HG03575 (cell line): ENCODE measurements around the gene HYDIN.
"Not testable (repeated sequence)": the region's sequence is repeated elsewhere in the genome, so short reads cannot be mapped to it uniquely, and the experiment has no call there.

Experiments used
- ATAC-seq: cut with Tn5 transposase; IDR thresholded peaks from one replicate; pipeline ENCODE4 v1.9.1; 2021; ENCODE audit not compliant: unreplicated experiment, insufficient number of reproducible peaks, low FRiP score; ENCODE audit errors: extremely low read depth

The HYDIN gene

DNA sequence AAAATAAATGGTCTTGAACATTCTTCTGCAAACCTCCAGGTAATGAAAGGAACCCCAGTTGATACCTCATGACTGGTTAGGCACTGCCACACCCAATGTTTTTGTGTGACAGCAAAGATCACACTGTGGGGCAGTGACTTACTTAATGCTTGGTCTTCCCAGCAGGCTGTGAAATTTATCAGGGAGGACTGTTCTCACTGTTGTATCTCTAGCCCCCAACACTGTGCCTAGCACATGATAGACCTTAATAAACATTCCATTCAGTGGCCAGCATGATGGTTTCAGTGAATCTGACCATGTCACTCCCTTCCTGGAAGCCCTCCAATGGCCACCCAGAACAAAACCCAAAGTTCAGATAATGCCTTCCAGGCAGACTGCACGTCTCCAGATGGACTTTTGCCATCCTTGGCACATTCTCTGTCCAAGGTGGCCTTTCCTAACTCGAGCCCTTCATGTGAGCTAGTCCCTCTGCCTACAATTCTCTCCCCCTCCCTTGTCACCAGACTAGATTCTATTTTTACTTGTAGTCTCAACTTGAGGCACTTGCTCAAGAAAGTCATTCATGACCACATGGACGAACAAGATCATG is 206.6 kb downstream of the HYDIN start:
- ATAC-seq: not testable (repeated sequence)

DNA sequence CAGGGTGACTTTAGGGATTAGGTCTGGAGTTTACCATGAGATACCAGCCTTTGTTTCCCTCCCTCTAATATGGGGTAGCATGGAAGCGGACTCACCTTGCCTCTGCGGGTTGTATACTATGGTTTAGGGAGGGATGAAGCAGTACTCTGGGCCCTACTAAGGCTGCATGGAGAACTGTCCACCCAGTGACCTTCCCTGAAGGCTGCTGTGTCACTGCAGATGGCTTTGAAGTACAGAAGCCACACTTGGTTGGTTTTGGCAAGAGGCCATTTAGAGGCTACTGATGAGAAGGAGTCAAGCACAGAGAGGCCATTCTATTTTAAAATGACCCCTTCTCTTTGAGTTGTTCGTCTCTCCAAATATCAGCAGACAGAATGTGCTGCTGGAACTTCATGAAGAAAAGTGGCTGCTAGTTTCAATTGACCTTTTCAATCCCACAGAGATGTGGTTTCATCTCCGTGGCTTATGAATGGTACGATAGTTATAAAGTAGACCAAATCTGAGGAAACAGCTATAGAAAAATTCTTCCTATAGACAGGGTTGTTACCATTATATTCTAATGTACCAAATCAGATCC is 208.5 kb downstream of the HYDIN start:
- ATAC-seq: not testable (repeated sequence)

DNA sequence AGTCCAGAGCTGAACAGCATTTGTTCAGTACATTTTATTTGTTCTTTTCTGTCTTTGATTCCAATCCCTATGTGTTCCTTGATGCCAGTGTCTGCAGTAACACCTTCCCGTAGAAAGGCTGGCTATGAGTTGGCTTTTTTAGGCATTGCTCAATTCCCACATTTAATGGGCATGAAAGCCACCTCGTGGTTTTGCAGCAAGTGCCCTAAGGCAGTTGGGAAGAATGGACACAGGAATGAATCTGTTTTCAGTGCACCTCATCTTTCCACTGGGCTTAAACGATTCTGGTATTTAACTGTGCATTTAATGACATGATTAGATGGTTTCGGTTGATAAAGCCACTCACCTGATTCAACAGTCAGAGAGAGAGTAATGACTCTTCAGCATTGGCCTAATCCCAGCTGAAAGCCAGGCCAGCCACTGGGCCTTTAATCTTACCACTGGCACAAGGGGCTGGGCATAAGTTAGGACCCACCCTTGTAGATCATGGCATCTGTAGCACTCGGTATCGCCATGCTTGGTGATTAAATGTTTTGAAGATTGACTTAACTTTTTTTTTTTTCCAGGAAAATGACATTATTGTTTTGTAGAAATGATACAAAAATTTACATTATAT is 211.3 kb downstream of the HYDIN start:
- not testable (repeated sequence) for ATAC-seq

DNA sequence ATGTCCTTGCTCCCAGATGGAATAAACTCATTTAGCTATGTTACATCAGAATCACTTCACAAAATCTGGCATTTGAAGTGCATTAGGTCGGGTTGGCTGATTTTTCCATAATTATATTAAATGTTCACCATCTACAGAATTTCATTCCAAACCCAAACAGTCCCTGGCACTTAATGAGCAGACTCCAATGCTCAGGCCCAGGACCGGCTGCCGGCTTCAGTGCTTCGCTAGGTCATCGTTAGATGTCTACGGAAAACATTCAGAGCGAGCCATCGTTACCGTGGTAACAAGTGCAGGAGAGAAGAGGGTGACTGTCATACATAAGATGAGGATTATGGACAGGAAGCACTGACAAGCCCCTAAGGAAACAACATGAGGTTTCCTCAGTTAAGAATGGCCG is 215.1 kb downstream of the HYDIN start:
- not testable (repeated sequence) for ATAC-seq

DNA sequence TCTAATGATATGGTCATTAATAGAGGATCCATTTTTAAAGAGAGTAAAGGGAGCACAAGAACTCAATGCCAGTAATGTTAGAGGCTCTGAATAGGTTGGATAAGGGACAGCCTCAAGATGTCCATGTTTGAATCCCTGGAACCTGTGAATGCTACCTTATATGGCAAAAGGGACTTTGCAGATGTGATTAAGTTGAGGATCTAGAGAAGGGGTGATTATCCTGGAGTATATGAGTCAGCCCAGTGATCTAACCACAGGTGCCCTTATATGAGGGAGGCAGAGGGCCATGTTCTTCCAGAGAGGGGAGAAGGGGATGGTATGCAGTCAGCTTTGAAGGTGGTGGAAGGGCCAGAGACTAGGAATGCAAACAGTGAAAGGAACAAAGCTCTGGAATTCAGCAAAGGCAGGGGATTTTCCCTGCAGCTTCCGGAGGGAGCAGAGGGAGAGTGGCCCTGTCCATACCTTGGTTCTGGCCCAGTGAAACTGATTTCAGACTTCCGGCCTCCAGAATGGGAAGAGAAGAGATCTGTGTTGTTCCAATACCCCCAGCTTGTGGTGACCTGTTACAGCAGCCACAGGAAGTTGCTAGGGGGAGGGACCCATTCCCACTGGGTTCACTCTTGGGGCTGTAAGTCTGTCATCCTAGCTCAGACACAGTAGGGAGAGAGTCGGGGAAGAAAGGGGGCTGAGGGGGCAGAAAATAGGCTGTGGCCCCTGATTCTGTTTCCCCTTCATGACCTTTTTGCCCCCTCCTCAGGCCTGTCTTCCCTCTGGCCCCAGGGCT is 220.9 kb downstream of the HYDIN start:
- not testable (repeated sequence) for ATAC-seq

DNA sequence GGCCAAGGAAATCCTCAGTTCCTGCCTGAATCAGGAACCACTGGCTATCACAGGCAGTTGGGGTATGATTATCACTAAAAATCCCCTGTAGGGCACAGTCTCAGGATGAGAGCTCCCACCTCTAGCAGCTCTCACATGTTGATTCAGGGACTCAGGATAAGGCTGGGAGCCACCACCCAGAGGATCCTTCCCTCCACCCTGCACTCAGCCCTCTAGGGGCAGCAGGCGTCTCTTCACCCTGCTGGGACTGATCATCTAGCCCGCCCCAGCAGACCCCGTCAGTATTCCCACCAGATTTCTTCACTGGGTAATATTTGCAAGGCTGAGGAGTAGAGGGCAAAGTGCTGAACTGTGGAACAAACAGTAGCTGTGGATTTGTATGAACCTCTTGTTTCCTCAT is 224.0 kb downstream of the HYDIN start:
- not testable (repeated sequence) for ATAC-seq

DNA sequence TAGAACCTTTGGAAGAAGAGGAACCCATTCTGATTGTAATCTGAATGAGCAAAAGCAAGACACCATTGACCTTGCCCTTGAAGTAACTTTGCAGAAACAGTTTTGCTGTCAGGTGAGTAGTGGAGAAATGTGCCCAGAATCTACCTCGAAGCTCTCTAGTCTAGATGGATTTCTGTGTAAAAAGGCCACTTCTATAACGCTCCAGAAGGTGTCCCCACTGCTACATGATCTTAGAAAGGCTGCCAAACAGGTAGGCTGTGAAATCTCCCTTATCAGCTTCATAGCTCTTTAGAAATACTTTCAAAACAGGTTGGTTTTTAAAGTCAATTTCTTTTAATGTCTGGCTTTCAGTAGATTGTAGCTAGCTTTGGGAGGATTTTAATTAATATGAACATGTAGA is 230.8 kb downstream of the HYDIN start:
- not testable (repeated sequence) for ATAC-seq

DNA sequence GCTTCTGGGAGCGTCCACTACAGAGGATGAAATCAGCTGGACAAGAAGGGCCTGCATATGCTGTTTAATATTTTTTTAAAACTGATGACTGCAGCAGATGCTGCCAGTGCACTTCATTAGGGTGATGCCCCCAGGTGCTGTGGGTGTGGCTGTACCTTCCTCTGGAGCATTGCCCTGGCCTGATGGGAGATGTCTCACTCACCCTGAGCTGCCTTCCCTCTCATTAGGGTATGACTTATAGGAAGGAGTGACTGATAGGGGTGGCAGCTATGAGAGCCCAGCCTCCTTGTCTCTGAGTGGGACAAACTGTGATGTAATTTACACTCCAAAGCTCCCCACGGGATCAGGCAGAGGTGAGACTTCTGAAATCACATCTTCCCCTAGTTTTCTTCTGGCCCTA is 234.7 kb downstream of the HYDIN start:
- ATAC-seq: not testable (repeated sequence)

DNA sequence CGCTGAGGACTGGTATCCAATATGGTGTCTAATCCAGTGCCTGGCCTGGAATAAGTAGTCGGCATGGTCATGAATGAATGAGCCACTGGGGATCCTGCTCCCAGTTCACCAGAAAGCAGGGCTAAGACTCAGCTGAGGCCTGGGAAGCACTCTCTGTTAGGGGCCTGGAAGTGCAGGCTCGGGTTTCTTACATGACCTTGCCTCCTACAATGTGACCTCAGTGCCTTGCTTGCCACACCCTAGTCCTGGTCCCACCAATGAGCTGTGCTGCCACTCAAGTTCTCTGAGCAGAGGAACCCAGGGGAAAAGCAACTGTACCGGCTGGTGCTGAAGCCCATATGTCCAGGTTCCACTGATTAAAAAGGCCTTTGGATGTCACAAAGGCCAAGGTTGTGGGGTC is 238.0 kb downstream of the HYDIN start:
- ATAC-seq: not testable (repeated sequence)

DNA sequence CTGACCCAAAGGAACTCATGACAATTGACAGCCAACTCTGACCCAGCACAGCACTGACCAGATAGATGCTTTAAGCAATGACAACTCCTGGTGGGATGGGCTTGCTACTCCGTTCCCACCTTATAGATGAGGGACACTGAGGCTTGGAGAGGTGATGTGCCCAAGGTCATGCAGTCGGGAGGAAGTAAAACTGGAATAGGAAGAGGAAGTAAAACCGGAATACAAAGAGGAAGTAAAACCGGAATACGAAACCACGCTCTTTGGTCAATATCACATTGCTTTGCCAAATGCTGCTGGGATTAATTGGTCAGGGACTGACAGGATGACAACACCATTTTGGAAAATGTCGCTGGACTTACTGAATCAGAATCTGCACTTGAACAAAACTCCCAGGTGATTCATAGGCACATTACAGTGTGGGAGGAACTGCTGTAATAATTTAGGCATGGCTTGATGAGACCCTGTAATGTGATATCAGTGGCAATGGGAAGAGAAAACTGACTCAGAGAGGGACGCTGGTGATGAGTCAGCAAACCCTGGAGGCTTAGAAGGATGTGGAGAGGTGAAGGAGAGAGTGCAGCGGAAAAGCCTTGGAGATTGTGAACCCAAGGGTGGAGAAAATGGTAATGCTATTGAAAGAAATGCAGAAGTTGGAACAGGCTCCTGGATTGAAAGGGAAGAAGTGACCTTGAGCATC is 243.4 kb downstream of the HYDIN start:
- not testable (repeated sequence) for ATAC-seq

DNA sequence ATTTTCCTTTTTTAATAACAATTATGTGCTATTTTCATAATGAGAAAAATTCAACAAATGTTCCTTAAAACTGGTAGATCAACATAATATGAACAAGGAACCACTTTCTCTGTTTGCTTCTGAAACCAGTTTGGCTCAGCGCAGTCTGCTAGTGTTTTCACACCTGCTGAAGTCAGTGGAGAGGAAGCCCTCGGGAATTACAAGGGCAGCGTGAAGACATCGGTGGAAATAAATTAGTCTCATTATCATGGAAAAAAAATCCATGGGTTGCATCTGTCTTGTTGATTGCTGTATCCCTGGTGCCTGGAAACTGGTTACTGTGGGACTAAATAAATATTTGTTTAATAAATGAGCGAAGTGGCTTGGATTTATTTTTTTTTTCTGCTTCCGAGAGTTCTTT is 245.8 kb downstream of the HYDIN start:
- ATAC-seq: not testable (repeated sequence)

DNA sequence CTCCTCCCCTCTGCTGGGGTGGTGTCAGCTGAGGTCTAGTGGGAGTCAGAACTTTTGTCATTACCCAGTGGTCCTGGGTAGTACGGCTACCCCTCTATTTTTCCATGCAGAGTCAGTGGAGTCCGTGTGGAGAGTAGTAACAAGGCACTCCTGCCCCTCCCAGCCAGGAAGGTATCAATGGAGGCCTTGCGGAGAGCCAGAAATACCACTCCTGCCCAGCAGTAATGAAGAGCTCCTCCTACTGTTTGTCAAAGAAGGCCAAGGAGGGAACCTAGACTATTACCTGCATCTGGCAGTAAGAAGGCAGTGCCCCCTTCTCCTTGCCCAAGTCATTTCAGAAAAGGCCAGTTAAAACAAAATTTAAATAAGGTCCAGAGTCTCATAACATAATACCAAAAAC is 262.2 kb downstream of the HYDIN start:
- not testable (repeated sequence) for ATAC-seq

DNA sequence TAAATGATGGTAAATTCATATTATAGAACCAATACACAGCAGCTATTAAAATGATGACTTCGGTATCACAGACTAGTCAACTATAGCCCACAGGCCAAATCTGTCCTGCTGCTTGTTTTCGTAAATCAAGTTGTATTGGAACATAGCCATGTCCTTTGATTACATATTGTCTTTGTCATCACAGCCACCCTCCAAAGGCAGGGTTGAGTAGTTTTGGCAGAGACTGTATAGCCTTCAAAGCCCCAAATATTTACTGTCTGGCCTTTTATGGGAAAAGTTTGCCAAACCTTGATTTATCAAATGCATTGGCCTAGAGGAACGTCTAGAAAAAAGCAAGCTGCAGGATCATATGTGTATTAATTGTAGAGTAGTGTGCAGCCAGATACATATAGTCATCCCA is 270.4 kb downstream of the HYDIN start:
- not testable (repeated sequence) for ATAC-seq

DNA sequence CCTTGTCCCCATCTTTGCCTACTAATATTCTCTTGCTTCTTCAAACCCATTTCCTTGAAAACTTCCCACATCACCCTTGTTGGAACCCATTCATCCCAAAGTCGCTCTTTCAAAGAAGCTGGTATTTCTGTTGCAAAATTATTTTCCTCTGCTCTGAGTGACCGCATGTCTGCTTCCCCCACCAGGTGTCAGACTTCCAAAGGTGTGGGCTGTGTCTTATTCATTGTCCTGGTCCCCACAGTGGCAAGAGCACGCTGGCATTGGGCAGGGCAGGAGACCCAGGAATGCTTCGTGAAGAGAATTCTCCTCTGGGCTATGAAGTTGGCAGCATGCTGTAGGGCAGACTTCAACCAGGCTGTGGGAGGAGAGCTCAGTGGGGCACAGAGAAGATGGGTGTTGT is 275.6 kb downstream of the HYDIN start:
- ATAC-seq: not testable (repeated sequence)

DNA sequence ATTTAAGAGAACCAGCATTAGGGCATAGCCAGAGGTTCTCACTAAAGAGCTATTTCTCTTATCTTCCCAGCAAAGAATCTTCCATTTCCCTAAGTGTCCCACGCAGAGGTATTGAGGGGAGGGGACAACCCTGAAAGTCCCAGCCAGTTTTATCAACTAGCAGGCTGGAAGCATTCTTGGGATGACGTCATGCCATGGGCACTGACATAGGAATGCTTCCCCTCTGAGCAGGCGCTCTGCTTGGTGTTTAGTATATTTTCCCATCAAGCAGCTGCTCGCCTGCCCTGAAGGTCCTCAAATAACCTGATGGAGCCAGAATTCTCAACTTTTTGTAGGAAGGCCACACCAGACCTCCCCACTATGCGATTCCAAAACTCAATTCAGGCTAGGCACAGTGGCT is 276.7 kb downstream of the HYDIN start:
- ATAC-seq: not testable (repeated sequence)

DNA sequence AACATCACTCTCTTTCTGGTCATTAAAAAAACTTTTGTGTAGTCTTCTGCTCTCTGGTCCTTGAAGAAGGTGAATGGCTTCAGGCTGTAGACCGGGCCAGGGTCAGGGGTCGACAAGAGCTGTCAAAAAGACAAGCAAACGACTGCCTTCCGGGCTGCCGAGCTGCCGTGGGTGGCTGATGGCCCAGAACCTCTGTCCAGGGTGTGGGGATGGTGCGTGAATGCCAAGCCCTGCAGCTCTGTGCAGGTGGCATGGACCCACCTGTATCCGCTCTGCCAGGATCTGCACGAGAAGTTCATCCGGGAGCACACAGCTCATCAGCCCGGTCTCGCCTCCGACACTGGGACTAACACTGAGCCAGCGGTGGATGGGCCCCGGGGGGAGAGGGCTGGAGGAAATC is 287.0 kb downstream of the HYDIN start:
- ATAC-seq: not testable (repeated sequence)

DNA sequence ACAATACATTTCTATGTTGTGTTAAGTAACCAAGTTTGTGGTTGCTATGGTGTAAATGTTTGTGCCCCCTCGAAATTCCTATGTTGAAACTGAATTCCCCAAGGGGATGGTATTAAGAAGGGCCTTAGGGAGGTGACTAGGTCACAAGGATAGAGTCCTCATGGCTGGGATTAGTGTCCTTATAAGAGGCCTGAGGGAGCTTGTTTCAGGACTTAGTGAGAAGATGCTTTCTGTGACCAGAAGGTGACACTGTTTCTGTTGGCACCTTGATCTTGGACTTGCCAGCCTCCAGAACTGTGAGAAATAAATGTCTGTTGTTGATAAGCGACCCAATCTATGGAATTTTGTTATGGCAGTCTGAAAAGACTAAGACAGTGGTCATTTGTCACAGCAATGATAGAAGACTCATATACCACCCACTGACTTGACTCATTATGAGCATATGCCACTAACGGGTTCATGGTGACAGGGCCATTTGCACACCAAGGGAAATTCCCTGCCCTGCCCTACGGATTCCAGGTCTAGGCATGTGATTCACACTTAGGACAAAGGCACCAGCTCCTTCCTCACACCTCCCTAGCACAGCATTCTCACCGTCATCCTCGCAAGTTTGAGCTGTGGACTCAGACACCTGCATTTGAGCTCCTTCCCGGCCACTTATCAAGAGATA is 290.7 kb downstream of the HYDIN start:
- ATAC-seq: not testable (repeated sequence)

DNA sequence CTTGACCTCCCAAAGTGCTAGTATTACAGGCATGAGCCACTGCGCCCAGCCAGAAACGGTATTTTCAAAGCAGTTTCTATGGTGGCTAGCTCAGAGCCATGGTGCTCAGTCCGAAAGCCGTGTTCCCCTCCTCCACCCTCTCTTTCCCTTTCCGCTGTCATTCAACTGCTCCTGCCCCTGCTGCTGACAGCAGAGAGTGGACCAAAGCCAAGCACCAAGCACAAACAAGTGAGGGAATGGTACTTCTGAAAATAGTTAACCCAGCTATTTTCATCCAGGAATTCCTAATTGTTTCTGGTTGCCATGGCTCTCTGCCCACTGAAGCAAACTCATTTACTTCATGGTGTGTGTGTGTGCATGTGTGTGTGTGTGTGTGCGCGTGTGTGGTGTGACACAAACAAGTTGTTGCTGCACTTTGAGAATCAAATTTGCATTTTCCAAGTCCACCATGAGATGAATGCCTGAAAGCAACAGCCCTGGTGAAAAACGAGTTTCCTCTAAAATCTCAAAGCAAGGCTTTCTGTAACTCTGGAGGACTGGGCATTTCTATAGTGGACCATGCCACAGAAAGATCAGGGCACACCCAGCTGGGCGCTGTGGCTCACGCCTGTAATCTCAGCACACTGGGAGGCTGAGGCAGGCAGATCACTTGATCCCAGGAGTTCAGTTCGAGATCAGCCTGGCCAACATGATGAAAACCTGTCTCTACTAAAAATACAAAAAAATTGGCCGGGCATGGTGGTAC is 293.6 kb downstream of the HYDIN start:
- ATAC-seq: not testable (repeated sequence)
